Measurements from ENCODE around the gene SUN5.
"Not testable (repeated sequence)": the region's sequence is repeated elsewhere in the genome, so short reads cannot be mapped to it uniquely, and the experiment has no call there.

The SUN5 gene

GRCh38 chr20:32965115-32965514 is 39.1 kb downstream of the SUN5 start:
- no peak for DNase-seq (ENCODE audit: low spot score)

DNA sequence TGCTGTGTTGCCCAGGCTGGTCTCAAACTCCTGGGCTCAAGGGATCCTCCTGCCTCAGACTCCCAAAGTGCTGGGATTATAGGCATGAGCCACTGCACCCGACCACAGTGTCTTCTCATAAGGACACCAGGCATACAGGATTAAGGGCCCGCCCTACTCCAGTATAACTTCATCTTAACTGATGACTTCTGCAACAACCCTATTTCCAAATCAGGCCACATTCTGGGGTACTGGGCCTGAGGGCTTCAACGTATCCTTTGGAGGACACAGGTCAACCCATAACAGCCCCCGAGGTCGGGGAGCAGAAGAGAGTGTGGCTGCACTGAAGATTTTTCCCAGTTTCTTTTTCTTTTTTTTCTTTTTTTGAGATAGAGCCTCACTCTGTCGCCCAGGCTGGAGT is 39.7 kb downstream of the SUN5 start:
- no peak for DNase-seq (ENCODE audit: low spot score)

DNA sequence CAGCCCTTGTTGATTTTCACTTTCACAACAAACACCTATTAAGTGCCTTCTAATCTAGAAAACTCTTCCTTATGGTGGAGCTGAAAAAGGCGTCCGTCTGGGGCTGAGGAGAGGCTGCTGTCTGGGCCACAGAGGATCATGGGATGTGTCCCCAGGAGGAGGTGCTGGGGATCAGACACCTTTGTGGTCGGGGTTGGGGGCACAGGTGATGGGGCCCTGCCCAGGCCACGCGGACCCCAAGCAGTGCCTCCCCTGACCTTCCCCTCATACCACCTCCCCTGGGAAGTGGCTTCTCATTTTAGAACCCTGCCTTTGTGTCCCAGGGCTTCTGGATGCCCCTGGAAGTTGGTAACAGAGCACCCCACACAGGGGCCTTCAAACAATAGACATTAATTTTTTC is 41.1 kb downstream of the SUN5 start:
- no peak for DNase-seq (ENCODE audit: low spot score)

GRCh38 chr20:32962646-32963045 is 41.6 kb downstream of the SUN5 start:
- DNase-seq (ENCODE audit: low spot score), result not testable (repeated sequence)

DNA sequence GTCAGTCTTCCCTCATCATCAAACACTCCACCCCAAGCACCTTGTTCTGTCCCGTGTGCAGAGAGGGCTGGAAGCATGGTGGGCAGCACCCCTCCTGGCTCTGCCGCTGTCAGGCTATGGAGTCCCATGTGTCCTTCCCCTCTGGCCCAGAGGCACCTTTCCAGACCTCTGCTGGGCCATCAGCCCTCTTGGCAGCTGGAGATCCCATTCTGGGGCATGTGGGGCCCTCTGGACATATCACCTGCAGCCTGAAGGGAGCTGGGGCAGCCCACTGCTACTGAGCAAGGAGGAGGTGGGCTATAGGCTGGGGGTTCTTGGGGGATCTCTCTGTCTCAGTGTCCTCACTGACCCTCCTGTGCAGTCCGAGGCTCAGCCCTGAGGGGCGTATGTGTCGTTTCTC is 42.2 kb downstream of the SUN5 start:
- no peak for DNase-seq (ENCODE audit: low spot score)

- no peak for DNase-seq (ENCODE audit: low spot score)
Measured at GRCh38 chr20:32960849-32961731, 43.1 kb downstream of the SUN5 start.

GRCh38 chr20:32960222-32960518 is 44.1 kb downstream of the SUN5 start:
- DNase-seq (ENCODE audit: low spot score), result no peak

DNA sequence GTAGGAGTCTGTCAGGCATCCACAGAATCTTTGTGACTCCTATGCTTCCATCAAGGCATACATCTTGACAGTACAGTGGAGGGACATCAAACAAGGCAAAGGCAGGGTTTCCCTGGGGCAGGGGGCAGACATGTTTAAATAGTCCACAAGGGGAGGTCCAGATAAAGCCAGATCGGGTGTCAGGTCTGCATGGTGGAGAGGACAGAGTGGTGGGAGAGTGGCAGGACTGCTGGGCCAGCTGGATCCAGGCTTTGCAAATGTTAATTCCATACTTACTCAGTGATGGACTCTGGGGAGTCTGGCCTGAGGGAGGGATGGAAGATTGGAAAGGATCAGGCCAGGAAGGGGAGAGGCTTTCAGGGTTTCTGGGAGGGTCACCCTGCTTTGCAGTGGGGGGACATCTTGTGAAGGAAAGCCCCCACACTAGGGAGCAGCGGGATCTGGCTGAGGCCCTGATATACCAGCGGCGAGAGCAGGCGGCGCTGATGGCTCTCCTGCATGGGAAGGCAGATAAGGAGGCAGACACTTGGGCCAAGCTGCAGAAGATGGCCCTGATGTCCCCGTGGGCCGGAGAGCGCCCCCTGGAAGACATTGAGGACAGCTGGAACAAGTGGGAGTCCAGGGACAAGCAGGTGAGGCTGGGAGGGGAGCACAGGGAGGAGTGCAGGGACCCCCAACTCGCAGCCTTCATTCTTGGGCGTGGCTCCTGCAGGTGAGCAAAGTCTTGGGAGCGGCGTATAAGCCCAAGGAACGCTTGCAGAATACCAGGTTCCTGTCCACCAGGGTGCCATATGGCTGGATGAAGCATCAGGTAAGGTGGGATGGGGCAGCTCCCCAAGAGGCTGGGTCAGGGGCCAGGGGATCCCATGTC is 44.6 kb downstream of the SUN5 start:
- DNase-seq (ENCODE audit: low spot score), result no peak

GRCh38 chr20:32958574-32958973 is 45.7 kb downstream of the SUN5 start:
- DNase-seq (ENCODE audit: low spot score), result no peak

- DNase-seq (ENCODE audit: low spot score), result no peak
Measured at GRCh38 chr20:32957459-32957858, 46.8 kb downstream of the SUN5 start.

GRCh38 chr20:32950539-32950938 is 53.7 kb downstream of the SUN5 start:
- not testable (repeated sequence) for DNase-seq (ENCODE audit: low spot score)

DNA sequence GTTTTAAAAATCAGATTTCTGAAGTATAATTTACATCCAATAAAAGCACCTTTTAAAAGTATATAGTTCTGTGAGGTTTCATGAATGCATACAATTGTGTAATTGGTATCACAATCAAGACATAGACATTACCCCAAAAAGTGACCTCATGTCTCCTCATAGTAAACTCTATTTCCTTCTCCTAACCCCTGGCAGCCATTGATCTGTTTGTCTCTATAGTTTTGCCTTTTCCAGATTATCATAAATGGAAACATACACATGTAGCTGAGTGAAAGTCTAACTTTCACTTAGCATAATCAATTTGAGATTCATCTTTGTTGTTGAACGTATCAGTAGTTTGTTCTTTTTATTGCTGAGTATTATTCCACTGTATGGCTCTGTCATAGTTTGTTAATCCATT is 57.6 kb downstream of the SUN5 start:
- no peak for DNase-seq (ENCODE audit: low spot score)

GRCh38 chr20:32945710-32946221 is 58.5 kb downstream of the SUN5 start:
- peak; percentile 22 for DNase-seq (ENCODE audit: low spot score)

DNA sequence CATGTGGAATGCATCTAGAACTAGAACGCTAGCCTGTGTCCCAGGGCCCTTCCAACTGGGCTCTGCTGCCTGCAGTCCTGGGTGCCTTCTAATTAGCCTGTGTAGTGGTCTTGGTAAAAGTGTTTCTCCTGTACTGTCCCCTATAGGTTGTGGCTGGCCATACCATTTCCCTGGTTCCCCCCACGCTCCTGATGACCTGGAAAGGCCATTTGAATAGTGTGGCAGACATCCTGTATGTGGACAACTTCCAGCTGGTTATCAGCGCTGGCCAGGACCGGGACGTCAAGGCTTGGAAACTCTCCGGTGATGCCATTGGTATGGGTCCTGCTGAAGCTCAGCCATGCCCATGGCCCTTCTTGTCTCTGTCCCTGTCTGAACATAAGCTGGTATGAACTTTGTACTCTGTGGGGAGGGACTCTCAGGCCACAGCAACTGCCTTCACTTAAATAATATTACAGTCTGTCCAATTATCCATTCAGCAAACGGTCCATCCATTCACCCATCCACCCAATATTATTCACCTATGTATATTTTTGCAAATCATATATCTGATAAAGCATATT is 60.7 kb downstream of the SUN5 start:
- DNase-seq (ENCODE audit: low spot score), result no peak

- DNase-seq (ENCODE audit: low spot score), result no peak
Measured at GRCh38 chr20:32941155-32941885, 62.9 kb downstream of the SUN5 start.

DNA sequence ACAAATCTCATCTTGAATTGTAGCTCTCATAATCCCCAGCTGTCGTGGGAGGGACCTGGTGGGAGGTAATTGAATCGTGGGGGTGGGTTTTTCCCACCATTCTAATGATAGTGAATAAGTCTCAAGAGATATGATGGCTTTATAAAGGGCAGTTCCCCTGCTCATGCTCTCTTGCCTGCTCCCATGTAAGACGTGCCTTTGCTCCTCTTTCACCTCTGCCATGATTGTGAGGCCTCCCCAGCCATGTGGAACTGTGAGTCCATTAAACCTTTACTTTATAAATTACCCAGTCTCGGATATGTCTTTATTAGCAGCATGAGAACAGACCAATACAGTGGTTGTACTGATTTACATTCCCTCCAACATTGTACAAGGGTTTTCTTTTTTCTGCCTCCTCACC is 69.7 kb downstream of the SUN5 start:
- no peak for DNase-seq (ENCODE audit: low spot score)

All from globus pallidus (tissue), 1 donor.